Measurements from ENCODE around the gene SFT2D2. TPM values are rescaled to one million over a fixed set of nuclear protein-coding genes. Genes with fewer than 3 reads are reported as not detected.

SFT2D2 gene
- total RNA-seq, 3 donors from 2014 or later, result 39.3 to 70.4 (median 42.2) TPM

DNA sequence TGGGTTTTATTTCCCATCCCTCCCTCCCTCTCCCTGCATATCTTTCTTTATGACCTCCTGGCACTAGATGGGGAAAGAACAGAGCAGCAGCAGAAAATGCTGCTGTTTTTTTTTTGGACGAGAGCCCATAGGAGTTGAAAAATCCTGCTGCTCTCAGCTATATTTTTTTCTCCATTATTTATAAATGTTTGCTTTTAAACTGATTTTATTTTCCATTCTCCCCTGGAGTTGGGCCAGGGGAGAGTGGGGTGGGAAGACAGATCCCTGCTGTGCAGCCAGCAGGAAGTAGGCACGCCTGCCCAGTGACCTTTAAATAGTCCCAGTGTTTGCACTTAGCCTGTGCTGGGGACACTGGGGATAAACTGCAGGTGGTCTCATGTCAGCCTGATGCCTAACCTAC lies 17.4 kb downstream of the SFT2D2 start:
- H3K36me3 ChIP-seq, result no peaks in the 10 kb centered on the region
- H3K27me3 ChIP-seq, result no peaks in the 10 kb centered on the region
- TF ChIP-seq POLR2AphosphoS5 (IDR thresholded peaks at IDR 0.05) (no peak), POLR2A (IDR thresholded peaks at IDR 0.05) (no peak)
- TF ChIP-seq, protein P1, sequence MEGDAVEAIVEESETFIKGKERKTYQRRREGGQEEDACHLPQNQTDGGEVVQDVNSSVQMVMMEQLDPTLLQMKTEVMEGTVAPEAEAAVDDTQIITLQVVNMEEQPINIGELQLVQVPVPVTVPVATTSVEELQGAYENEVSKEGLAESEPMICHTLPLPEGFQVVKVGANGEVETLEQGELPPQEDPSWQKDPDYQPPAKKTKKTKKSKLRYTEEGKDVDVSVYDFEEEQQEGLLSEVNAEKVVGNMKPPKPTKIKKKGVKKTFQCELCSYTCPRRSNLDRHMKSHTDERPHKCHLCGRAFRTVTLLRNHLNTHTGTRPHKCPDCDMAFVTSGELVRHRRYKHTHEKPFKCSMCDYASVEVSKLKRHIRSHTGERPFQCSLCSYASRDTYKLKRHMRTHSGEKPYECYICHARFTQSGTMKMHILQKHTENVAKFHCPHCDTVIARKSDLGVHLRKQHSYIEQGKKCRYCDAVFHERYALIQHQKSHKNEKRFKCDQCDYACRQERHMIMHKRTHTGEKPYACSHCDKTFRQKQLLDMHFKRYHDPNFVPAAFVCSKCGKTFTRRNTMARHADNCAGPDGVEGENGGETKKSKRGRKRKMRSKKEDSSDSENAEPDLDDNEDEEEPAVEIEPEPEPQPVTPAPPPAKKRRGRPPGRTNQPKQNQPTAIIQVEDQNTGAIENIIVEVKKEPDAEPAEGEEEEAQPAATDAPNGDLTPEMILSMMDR (IDR thresholded peaks at IDR 0.05), result no peak
- peak overlapping the region; percentile 37 to 60 for H3K27ac ChIP-seq
- no peaks in the 10 kb centered on the region for H3K9me3 ChIP-seq
- intact Hi-C loops (cut with DNase I; ENCODE audit: low total_unique reads), result no loop called here
- no peaks in the 10 kb centered on the region for H3K4me1 ChIP-seq
- no peak for DNase-seq (ENCODE audit: low spot score in 2 of 2)
- H3K4me3 ChIP-seq, result no peak overlapping the region

DNA sequence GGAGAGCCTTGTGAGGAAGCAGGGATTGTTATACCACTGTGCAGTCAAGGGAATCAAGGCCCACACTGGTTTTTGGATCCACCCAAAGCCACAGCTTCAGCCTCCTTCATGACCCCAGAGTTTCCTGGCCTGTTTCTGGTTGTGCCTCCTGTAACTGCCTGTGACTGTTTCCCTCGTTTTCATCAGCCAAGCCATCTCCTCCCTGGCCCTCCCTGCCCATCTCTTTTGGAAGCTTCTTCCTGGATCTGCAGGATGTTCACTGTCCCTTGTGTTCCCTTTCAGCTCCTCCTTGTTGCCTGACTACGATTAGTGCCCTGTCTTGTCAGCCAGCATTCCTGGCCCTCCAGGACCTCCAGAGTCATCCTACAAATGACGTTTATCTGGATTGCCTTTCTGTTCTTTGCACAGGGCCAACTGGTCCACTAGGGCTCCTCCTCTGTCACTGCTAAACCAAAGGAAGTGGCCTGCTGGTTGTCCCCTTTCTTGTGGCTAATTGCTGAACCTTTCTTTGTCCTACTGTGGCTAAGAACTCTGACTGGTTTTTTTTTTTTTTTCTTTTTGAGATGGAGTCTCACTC lies 17.9 kb downstream of the SFT2D2 start:
- H3K27me3 ChIP-seq, result no peaks in the 10 kb centered on the region
- H3K27ac ChIP-seq, result peak overlapping the region; percentile 37 to 60
- no peaks in the 10 kb centered on the region for H3K4me1 ChIP-seq
- TF ChIP-seq, protein P1 (IDR thresholded peaks at IDR 0.05), result no peak
- TF ChIP-seq POLR2A (IDR thresholded peaks at IDR 0.05) (no peak), POLR2AphosphoS5 (IDR thresholded peaks at IDR 0.05) (no peak)
- H3K4me3 ChIP-seq, result no peak overlapping the region
- H3K36me3 ChIP-seq, result no peaks in the 10 kb centered on the region
- DNase-seq (ENCODE audit: low spot score in 2 of 2), result no peak
- H3K9me3 ChIP-seq, result no peaks in the 10 kb centered on the region
- intact Hi-C loops (cut with DNase I; ENCODE audit: low total_unique reads), result no loop called here

DNA sequence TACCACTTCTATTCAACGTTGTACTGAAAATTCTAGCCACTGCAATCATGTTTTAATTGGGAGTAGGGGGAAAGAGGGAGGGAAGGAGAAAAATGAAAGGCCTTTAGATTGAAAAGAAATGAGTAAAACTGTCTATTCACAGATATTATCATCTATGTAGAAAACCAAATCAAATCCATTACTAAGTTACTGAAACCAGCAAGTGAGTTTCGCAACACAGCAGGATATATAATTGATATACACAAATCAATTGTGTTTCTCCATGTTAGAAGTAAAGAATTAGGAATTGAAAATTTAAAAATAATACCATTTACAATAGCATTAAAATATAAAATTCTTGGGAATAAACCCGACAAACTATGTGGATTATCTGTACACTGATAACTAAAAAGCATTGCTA lies 19.2 kb downstream of the SFT2D2 start:
- H3K4me3 ChIP-seq, result no peak overlapping the region
- intact Hi-C loops (cut with DNase I; ENCODE audit: low total_unique reads), result no loop called here
- no peaks in the 10 kb centered on the region for H3K27me3 ChIP-seq
- TF ChIP-seq, protein P1 (IDR thresholded peaks at IDR 0.05), result no peak
- TF ChIP-seq POLR2A (IDR thresholded peaks at IDR 0.05), result no peak
- no peak for TF ChIP-seq POLR2AphosphoS5 (IDR thresholded peaks at IDR 0.05)
- H3K4me1 ChIP-seq, result no peaks in the 10 kb centered on the region
- H3K36me3 ChIP-seq, result no peaks in the 10 kb centered on the region
- DNase-seq (ENCODE audit: low spot score in 2 of 2), result no peak
- no peaks in the 10 kb centered on the region for H3K9me3 ChIP-seq
- no peak overlapping the region for H3K27ac ChIP-seq

DNA sequence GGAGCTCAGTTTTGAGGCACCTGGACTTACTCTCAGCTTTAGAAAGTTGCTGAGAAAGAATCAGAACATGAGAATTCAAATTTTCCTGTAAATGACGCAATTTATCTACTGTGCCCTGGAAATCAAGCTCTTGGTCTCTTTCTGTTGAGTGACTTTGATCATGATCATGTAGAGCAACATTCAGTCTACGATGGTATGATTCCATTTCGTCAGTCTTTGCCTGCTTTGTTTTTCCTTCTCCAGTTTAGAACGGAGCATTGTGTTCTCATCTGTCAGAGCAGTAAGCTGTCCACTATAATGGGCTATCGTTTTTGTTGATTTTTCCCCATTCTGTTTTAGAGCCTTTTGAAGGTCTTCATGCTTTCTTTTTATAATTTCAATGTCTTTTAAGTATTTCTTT lies 20.7 kb downstream of the SFT2D2 start:
- Histone ChIP-seq H3K27ac (no peak overlapping the region), H3K4me1 (no peaks in the 10 kb centered on the region), H3K9me3 (no peaks in the 10 kb centered on the region), H3K27me3 (no peaks in the 10 kb centered on the region), H3K36me3 (no peaks in the 10 kb centered on the region), H3K4me3 (no peak overlapping the region)
- intact Hi-C loops (cut with DNase I; ENCODE audit: low total_unique reads), result no loop called here
- DNase-seq (ENCODE audit: low spot score in 2 of 2), result no peak
- TF ChIP-seq POLR2A (IDR thresholded peaks at IDR 0.05), result no peak
- TF ChIP-seq, protein P1 (IDR thresholded peaks at IDR 0.05), result no peak
- no peak for TF ChIP-seq POLR2AphosphoS5 (IDR thresholded peaks at IDR 0.05)

DNA sequence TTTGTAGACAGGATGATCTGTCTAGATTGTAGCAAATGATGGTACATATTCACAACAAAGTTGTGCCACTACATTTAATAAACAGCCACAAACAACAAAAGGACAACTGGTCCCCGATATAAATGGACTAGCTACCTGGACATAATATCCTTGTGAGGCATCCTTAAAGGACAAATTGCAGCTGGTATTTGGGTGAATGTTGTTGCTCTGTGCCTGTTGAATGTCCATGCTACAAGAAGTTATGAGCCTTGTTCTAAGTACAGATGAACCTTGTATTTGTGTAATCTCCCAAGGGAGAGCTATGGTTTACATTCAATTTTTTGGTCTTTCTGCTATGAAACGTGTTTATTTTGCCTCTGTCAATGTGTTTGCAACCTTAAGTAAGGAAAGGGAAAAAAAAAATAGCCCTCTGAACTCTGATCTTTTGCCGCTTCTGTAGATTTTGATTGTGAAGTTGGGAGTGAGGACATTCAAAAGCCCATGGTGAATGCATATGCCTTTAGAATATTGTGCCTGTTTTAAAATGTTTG lies 26.5 kb downstream of the SFT2D2 start:
- Histone ChIP-seq H3K27me3 (no peaks in the 10 kb centered on the region), H3K36me3 (no peaks in the 10 kb centered on the region), H3K9me3 (peaks cover 10 to 12% of the 10 kb centered on the region in 2 donors), H3K4me1 (no peaks in the 10 kb centered on the region), H3K4me3 (no peak overlapping the region), H3K27ac (no peak overlapping the region)
- intact Hi-C loops (cut with DNase I; ENCODE audit: low total_unique reads), result no loop called here
- TF ChIP-seq POLR2AphosphoS5 (IDR thresholded peaks at IDR 0.05) (no peak), POLR2A (IDR thresholded peaks at IDR 0.05) (no peak)
- TF ChIP-seq, protein P1 (IDR thresholded peaks at IDR 0.05), result no peak
- no peak for DNase-seq (ENCODE audit: low spot score in 2 of 2)
